Hepatocyte (in vitro differentiated cells): ENCODE results near the gene USP10.

Experiments used
- CTCF ChIP-seq: fragments of 200-600 bp; sonication (generic); IDR thresholded peaks from 2 replicates; pipeline ENCODE4 v1.5.1; 2016; ENCODE audit warnings: antibody characterized with exemption, mild to moderate bottlenecking; ENCODE audit not compliant: poor library complexity
- EZH2phosphoT487 ChIP-seq: fragments of 200-600 bp; sonication (generic); IDR thresholded peaks from one replicate; pipeline ENCODE4 v1.6.1; 2018; ENCODE audit warnings: antibody characterized with exemption, mild to moderate bottlenecking, low read depth, moderate library complexity; ENCODE audit not compliant: unreplicated experiment, severe bottlenecking

GRCh38 chr16:84763164-84763563 is 63.4 kb downstream of the USP10 start:
- TF ChIP-seq CTCF (no peak), EZH2phosphoT487 (no peak)
